Renal pelvis (tissue), 4 donors: ENCODE results near the gene ALDH8A1. TPM values are rescaled to one million over a fixed set of nuclear protein-coding genes. Genes with fewer than 3 reads are reported as not detected.
"Not testable (repeated sequence)": the region's sequence is repeated elsewhere in the genome, so short reads cannot be mapped to it uniquely, and the experiment has no call there.

Source experiments
- DNase-seq: peaks from one replicate; pipeline ENCODE4 v3.0.0-alpha.2; 2013
- polyA plus RNA-seq, 3 donors: library from polyadenylated mRNA; unstranded; fragments of 120-200 nt; gene quantifications; one replicate each; pipeline ENCODE4 v1.2.1, GENCODE V29; 2013; ENCODE audit not compliant: insufficient read length in 3 of 3

ALDH8A1 gene
- polyA plus RNA-seq, 3 donors = 28.0 to 49.0 (median 37.3) TPM

GRCh38 chr6:134920422-134920821 lies 29.5 kb downstream of the ALDH8A1 start:
- no peak for DNase-seq

- DNase-seq = no peak
Observed at GRCh38 chr6:134918418-134918961, 31.4 kb downstream of the ALDH8A1 start.

GRCh38 chr6:134911547-134911946 lies 38.4 kb downstream of the ALDH8A1 start:
- DNase-seq = no peak

GRCh38 chr6:134910593-134910935 lies 39.3 kb downstream of the ALDH8A1 start:
- DNase-seq = no peak

GRCh38 chr6:134909701-134910592 lies 40.0 kb downstream of the ALDH8A1 start:
- DNase-seq = no peak

GRCh38 chr6:134908906-134909516 lies 40.9 kb downstream of the ALDH8A1 start:
- DNase-seq = peak; percentile 51

- not testable (repeated sequence) for DNase-seq
Observed at GRCh38 chr6:134904731-134905130, 45.2 kb downstream of the ALDH8A1 start.

- DNase-seq = no peak
Observed at GRCh38 chr6:134903448-134903847, 46.5 kb downstream of the ALDH8A1 start.

- DNase-seq = no peak
Observed at GRCh38 chr6:134902936-134903335, 47.0 kb downstream of the ALDH8A1 start.

GRCh38 chr6:134902074-134902861 lies 47.6 kb downstream of the ALDH8A1 start:
- DNase-seq = no peak

- DNase-seq = no peak
Observed at GRCh38 chr6:134898575-134898974, 51.3 kb downstream of the ALDH8A1 start.

GRCh38 chr6:134898166-134898565 lies 51.7 kb downstream of the ALDH8A1 start:
- DNase-seq = not testable (repeated sequence)

GRCh38 chr6:134896910-134897309 lies 53.0 kb downstream of the ALDH8A1 start:
- no peak for DNase-seq

GRCh38 chr6:134894800-134895199 lies 55.1 kb downstream of the ALDH8A1 start:
- no peak for DNase-seq

GRCh38 chr6:134892362-134892761 lies 57.5 kb downstream of the ALDH8A1 start:
- no peak for DNase-seq

GRCh38 chr6:134891633-134892032 lies 58.3 kb downstream of the ALDH8A1 start:
- no peak for DNase-seq

- DNase-seq = no peak
Observed at GRCh38 chr6:134888316-134888715, 61.6 kb downstream of the ALDH8A1 start.

GRCh38 chr6:134884752-134885151 lies 65.1 kb downstream of the ALDH8A1 start:
- DNase-seq = no peak

- DNase-seq = no peak
Observed at GRCh38 chr6:134883314-134883713, 66.6 kb downstream of the ALDH8A1 start.

GRCh38 chr6:134882426-134883038 lies 67.4 kb downstream of the ALDH8A1 start:
- DNase-seq = peak; percentile 65

- DNase-seq = no peak
Observed at GRCh38 chr6:134880487-134881190, 69.3 kb downstream of the ALDH8A1 start.
